HL-60 (cell line): ENCODE results near the gene WSCD1.

Experiments used
- DNase-seq, 2 experiments: peaks; one replicate each; pipeline ENCODE4 v3.0.0-alpha.2; 2010 to 2020; ENCODE audit warnings: low read depth in 1 of 2, low spot score in 1 of 2
- H3K27ac ChIP-seq: fragments of 250-450 bp; sonication (Bioruptor Pico); replicated peaks from 2 replicates; pipeline ENCODE4 v1.5.1; 2020; ENCODE audit warnings: mild to moderate bottlenecking, moderate library complexity
- H3K27me3 ChIP-seq: fragments of 250-450 bp; sonication (Bioruptor Pico); 2 replicates; pipeline ENCODE4 v1.5.1; 2021; ENCODE audit warnings: mild to moderate bottlenecking, moderate library complexity; ENCODE audit not compliant: insufficient read depth, poor library complexity, severe bottlenecking
- H3K4me3 ChIP-seq: replicated peaks from 2 replicates; pipeline ENCODE4 v1.5.1; 2011; ENCODE audit warnings: mild to moderate bottlenecking, control low read depth, low read length; ENCODE audit not compliant: insufficient read depth
- GABPA ChIP-seq: IDR thresholded peaks from 2 replicates; pipeline ENCODE4 v1.6.1; 2012; ENCODE audit warnings: low read depth
- POLR2AphosphoS5 ChIP-seq: IDR thresholded peaks from 2 replicates; pipeline ENCODE4 v1.6.1; 2012; ENCODE audit warnings: low read depth
- SPI1 ChIP-seq: IDR thresholded peaks from 2 replicates; pipeline ENCODE4 v1.6.1; 2012; ENCODE audit warnings: low read depth, mild to moderate bottlenecking, borderline replicate concordance
- TF ChIP-seq, protein P1 (sequence below): IDR thresholded peaks from 2 replicates; pipeline ENCODE4 v1.6.1; 2012; ENCODE audit warnings: low read depth; ENCODE audit not compliant: insufficient replicate concordance
- TF ChIP-seq, protein P2 (sequence below): IDR thresholded peaks from one replicate; pipeline ENCODE4 v1.5.1; 2011; ENCODE audit warnings: low read length, control low read depth, inconsistent platforms; ENCODE audit not compliant: insufficient read depth

Gene WSCD1

DNA sequence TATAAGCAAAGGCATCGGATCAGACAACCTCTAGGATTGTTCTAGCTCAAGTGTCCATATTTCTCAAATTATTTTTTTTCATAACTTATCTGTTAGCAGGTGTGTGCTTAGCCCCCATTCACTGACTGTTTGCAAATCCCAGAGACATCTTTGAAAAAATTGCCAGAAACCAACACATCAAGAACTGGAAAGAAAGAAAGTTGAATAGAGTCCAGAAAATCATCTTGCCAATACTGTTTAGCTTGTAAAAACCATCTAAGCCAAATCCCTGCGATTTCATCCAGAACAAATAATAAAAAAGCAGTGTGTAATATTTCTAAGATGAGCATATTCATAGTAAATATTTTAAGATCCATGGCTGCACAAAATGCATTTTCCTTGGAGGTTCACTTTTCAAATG lies 64.5 kb downstream of the WSCD1 start:
- TF ChIP-seq, protein P1, sequence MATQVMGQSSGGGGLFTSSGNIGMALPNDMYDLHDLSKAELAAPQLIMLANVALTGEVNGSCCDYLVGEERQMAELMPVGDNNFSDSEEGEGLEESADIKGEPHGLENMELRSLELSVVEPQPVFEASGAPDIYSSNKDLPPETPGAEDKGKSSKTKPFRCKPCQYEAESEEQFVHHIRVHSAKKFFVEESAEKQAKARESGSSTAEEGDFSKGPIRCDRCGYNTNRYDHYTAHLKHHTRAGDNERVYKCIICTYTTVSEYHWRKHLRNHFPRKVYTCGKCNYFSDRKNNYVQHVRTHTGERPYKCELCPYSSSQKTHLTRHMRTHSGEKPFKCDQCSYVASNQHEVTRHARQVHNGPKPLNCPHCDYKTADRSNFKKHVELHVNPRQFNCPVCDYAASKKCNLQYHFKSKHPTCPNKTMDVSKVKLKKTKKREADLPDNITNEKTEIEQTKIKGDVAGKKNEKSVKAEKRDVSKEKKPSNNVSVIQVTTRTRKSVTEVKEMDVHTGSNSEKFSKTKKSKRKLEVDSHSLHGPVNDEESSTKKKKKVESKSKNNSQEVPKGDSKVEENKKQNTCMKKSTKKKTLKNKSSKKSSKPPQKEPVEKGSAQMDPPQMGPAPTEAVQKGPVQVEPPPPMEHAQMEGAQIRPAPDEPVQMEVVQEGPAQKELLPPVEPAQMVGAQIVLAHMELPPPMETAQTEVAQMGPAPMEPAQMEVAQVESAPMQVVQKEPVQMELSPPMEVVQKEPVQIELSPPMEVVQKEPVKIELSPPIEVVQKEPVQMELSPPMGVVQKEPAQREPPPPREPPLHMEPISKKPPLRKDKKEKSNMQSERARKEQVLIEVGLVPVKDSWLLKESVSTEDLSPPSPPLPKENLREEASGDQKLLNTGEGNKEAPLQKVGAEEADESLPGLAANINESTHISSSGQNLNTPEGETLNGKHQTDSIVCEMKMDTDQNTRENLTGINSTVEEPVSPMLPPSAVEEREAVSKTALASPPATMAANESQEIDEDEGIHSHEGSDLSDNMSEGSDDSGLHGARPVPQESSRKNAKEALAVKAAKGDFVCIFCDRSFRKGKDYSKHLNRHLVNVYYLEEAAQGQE, result no peak
- TF ChIP-seq POLR2AphosphoS5, result no peak
- no peaks in the 10 kb centered on the region for H3K27me3 ChIP-seq
- DNase-seq, result no peak
- H3K27ac ChIP-seq, result no peak overlapping the region
- no peak overlapping the region for H3K4me3 ChIP-seq

DNA sequence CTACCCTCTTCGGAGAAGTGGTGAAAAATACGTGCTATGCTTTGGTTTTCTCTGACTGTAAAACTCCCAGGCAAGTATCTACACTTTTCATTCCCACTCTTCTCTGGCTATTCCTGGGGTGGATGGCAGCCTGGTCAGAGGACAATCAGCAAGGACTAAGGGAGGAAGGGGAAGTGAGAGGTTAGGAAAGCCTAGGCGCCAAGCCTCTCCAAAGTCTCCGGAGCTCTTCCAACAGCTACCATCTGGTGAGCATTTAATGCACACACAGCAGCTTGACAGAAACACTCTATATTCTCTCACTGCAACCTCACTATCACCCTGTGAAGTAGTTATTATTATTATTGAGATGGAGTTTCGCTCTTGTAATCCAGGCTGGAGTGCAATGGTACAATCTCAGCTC lies 65.1 kb downstream of the WSCD1 start:
- H3K27me3 ChIP-seq, result no peaks in the 10 kb centered on the region
- TF ChIP-seq GABPA, result no peak
- TF ChIP-seq, protein P2, sequence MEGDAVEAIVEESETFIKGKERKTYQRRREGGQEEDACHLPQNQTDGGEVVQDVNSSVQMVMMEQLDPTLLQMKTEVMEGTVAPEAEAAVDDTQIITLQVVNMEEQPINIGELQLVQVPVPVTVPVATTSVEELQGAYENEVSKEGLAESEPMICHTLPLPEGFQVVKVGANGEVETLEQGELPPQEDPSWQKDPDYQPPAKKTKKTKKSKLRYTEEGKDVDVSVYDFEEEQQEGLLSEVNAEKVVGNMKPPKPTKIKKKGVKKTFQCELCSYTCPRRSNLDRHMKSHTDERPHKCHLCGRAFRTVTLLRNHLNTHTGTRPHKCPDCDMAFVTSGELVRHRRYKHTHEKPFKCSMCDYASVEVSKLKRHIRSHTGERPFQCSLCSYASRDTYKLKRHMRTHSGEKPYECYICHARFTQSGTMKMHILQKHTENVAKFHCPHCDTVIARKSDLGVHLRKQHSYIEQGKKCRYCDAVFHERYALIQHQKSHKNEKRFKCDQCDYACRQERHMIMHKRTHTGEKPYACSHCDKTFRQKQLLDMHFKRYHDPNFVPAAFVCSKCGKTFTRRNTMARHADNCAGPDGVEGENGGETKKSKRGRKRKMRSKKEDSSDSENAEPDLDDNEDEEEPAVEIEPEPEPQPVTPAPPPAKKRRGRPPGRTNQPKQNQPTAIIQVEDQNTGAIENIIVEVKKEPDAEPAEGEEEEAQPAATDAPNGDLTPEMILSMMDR, result no peak
- TF ChIP-seq SPI1, result no peak
- no peak for TF ChIP-seq POLR2AphosphoS5
- TF ChIP-seq, protein P1, result no peak
- no peak for DNase-seq
- no peak overlapping the region for H3K4me3 ChIP-seq
- H3K27ac ChIP-seq, result no peak overlapping the region

DNA sequence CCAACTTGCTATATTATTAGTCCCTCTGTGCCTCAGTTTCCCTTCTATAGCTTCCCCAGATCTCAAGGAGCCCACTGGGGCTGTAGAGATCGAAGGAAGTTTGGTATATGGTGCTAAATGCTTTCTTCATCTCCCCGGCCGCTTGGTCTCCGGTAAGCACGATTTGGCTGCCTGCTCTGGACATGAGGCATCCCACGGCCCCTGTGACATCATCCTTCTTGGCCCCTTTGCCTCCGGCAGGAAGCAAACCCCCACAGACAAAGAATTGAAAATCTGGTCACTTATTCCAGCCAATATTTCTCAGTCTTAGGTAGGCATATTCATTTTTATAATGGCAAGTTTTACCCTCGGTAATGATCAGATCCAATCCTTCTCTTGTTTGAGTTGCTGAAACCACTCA lies 65.8 kb downstream of the WSCD1 start:
- no peak for DNase-seq
- no peaks in the 10 kb centered on the region for H3K27me3 ChIP-seq
- no peak overlapping the region for H3K27ac ChIP-seq
- TF ChIP-seq, protein P1, result no peak
- no peak for TF ChIP-seq POLR2AphosphoS5
- TF ChIP-seq GABPA, result no peak
- TF ChIP-seq, protein P2, result no peak
- no peak for TF ChIP-seq SPI1
- H3K4me3 ChIP-seq, result no peak overlapping the region
